Muscle layer of duodenum (tissue), 2 donors: ENCODE results near the gene DYRK1A.
"Not testable (repeated sequence)": the region's sequence is repeated elsewhere in the genome, so short reads cannot be mapped to it uniquely, and the experiment has no call there.

Experiments
- H3K27ac ChIP-seq: one replicate; pipeline ENCODE4 v1.7.0; 2013; ENCODE audit warnings: mild to moderate bottlenecking, low read length
- H3K27me3 ChIP-seq: one replicate; pipeline ENCODE4 v1.7.0; 2013; ENCODE audit warnings: low read depth, mild to moderate bottlenecking, control low read depth, low read length
- H3K36me3 ChIP-seq, 2 donors: one replicate each; pipeline ENCODE4 v1.7.0; 2013; ENCODE audit warnings: low read length in 2 of 2, control low read depth in 1 of 2, mild to moderate bottlenecking in 1 of 2; ENCODE audit not compliant: insufficient read depth in 2 of 2, control insufficient read depth in 1 of 2
- H3K4me1 ChIP-seq, 2 donors: one replicate each; pipeline ENCODE4 v1.7.0; 2013; ENCODE audit warnings: low read length in 2 of 2, mild to moderate bottlenecking in 2 of 2, control low read depth in 1 of 2, moderate library complexity in 1 of 2; ENCODE audit not compliant: insufficient read depth in 2 of 2, control insufficient read depth in 1 of 2
- H3K4me3 ChIP-seq, 2 donors: one replicate each; pipeline ENCODE4 v1.7.0; 2013; ENCODE audit warnings: low read length in 2 of 2, low read depth in 1 of 2, mild to moderate bottlenecking in 1 of 2
- H3K9me3 ChIP-seq, 2 donors: one replicate each; pipeline ENCODE4 v1.7.0; 2013; ENCODE audit warnings: low read length in 2 of 2, control low read depth in 1 of 2, mild to moderate bottlenecking in 1 of 2; ENCODE audit not compliant: control insufficient read depth in 1 of 2
- donor health status: healthy.

DYRK1A gene

DNA sequence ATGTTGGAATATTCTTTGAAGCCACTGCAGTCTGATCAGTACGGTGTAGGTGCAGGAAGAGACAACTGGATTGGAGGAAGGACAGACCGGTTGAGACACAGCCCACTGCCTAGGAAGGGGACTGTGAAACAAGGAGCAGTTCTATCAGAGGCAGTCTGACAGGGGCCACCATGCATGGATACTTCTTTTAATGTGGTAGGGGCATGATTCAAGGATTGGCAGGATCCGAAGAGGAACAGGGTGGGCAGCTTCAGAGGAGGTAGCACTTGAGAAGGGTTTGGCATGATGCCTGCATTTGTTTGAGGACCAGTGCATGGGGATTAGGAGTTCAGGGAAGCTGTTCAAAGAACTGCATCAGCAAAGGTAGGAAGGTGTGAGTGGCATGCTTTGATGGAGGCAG, 167.9 kb downstream of the DYRK1A start:
- Histone ChIP-seq H3K9me3 (peaks cover 0 to 8% of the 10 kb centered on the region in 2 donors), H3K4me3 (no peak overlapping the region), H3K36me3 (no peaks in the 10 kb centered on the region), H3K4me1 (peaks cover 0 to 6% of the 10 kb centered on the region in 2 donors), H3K27ac (no peak overlapping the region), H3K27me3 (peaks cover 7% of the 10 kb centered on the region)

DNA sequence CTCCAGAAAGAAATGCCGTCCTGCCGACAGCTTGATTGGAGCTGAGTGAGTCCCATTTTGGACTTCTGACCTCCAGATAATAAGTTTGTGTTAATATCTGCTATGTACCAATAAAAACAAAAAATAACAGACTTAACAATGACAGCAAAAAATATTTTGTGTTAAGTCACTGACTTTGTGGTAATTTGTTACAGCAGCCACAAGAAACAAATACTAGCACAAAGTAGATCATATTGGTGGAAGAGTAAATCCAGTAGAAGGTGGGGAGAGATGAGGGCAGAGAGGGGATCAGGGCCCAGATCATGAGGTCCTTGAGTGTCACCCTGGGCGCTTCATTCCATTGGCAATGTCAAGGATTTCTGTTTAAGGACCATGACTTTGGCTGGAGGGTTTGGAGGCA, 168.6 kb downstream of the DYRK1A start:
- Histone ChIP-seq H3K4me3 (no peak overlapping the region), H3K36me3 (no peaks in the 10 kb centered on the region), H3K27me3 (peaks cover 7% of the 10 kb centered on the region), H3K27ac (no peak overlapping the region), H3K4me1 (peaks cover 0 to 6% of the 10 kb centered on the region in 2 donors), H3K9me3 (peaks cover 0 to 8% of the 10 kb centered on the region in 2 donors)

DNA sequence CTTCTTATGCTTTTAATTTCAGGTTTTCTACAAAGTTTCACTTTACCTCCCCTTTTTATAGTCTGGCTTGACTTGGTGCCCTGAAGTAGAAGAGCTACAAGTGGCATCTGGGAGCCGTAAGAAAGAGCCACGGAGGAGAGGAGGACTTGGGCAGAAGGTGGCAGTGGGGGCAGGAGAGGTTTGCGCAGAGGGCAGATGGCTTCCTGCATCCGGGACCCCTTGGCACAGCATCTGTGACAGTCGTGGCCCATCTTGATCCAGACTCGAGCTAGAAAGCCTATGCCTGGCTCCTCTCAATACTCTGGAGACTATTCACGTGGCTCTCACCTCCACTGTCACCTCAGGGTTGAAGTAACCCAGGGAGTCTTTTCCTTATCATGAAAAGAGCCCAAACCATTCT, 169.1 kb downstream of the DYRK1A start:
- Histone ChIP-seq H3K36me3 (no peaks in the 10 kb centered on the region), H3K9me3 (peaks cover 0 to 8% of the 10 kb centered on the region in 2 donors), H3K4me3 (no peak overlapping the region), H3K27me3 (peaks cover 7% of the 10 kb centered on the region), H3K27ac (no peak overlapping the region), H3K4me1 (peaks cover 0 to 6% of the 10 kb centered on the region in 2 donors)

DNA sequence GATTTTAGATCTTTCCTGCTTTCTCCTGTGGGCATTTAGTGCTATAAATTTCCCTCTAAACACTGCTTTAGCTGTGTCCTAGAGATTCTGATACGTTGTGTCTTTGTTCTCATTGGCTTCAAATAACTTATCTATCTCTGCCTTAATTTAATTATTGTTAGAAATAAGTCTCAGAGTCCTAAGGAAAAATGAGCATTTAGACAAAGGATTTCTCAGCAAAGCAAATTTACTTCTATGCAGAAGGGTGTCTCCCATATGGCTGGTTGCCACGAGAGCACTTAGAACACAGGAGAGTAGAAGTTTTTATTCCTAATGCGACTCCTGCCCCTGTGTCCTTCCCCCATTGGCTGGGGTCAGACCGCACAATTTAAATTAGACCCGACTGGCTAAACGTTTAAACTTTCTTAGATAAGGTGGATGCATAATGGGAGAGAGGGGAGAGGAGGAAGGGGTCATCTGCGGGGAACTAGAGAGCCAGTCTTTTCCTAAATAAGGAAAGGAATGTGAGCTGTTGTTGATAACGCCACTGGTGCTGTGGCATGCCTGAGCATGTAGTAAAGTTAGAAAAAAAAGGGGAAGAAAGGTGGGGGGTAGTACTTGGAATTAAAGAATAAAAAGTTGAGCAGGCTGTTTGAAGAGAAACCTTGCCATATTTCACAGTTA, 170.2 kb downstream of the DYRK1A start:
- H3K27ac ChIP-seq = no peak overlapping the region
- no peak overlapping the region for H3K4me3 ChIP-seq

DNA sequence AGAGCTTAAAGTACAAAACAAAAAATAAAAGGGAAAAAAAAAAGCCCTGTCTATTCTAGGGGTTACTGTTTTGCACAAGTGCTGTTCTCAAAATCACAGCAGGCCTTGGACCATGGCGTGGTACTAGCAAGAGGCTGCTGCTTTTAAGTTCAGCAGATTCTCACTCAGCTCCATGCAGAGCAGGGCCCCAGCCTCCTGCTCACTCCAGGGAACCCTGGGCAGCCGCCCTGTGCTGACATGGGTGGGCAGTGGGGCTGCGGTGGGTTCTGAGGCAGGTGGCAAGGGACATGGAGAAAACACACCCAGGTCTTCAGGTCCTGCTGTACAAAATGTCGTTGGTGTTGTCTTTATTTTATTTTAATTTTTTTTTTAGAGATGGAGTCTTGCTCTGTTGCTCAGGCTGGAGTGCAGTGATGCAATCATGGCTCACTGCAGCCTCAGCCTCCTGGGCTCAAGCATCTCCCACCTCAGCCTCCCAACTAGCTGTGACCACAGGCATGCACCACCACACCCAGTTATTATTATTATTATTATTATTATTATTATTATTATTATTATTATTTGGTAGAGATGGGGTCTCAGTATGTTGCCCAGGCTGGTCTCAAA, 170.9 kb downstream of the DYRK1A start:
- Histone ChIP-seq H3K4me1 (no peaks in the 10 kb centered on the region), H3K9me3 (peaks cover 0 to 8% of the 10 kb centered on the region in 2 donors), H3K27ac (no peak overlapping the region), H3K27me3 (peaks cover 7% of the 10 kb centered on the region), H3K4me3 (no peak overlapping the region), H3K36me3 (no peaks in the 10 kb centered on the region)

More for the DNA sequence above, 170.2 kb downstream of the DYRK1A start:
- Histone ChIP-seq H3K27me3 (peaks cover 7% of the 10 kb centered on the region), H3K36me3 (no peaks in the 10 kb centered on the region), H3K9me3 (peaks cover 0 to 8% of the 10 kb centered on the region in 2 donors), H3K4me1 (no peaks in the 10 kb centered on the region)

DNA sequence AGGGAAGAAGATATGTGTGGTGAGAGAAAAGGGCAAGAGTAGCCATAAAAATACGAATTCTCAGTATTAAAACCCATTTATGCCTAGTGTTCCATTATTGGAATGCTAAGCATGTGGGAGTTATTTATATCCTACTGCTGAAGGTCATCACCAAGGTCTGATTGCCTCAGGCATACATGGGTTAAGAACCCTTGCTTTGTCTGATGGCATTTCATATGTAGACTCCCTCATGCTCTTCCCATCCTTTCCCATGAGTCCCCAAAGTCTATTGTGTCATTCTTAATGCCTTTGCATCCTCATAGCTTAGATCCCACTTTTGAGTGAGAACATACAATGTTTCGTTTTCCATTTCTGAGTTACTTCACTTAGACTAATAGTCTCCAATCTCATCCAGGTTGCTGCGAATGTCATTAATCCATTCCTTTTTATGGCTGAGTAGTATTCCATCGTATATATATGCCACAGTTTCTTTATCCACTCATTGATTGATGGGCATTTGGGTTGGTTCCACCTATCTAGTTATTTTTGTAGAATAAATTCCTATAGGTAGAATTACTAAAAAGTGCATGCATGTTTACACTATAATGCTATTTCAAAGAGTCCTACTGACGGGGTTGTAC, 172.5 kb downstream of the DYRK1A start:
- no peaks in the 10 kb centered on the region for H3K4me1 ChIP-seq
- no peaks in the 10 kb centered on the region for H3K36me3 ChIP-seq
- peaks cover 7% of the 10 kb centered on the region for H3K27me3 ChIP-seq
- no peak overlapping the region for H3K4me3 ChIP-seq
- H3K9me3 ChIP-seq = peaks cover 0 to 8% of the 10 kb centered on the region in 2 donors
- no peak overlapping the region for H3K27ac ChIP-seq

DNA sequence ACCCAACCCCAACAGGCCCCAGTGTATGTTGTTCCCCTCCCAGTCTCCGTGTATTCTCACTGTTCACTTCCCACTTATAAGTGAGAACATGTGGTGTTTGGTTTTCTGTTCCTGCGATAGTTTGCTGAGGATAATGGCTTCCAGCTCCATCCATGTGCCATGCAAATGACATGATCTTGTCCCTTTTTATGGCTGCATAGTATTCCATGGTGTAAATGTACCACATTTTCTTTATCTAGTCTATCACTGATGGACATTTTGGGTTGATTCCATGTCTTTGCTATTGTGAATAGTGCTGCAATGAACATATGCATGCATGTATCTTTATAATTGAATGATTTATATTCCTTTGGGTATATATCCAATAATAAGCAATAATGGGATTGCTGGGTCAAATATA, 174.6 kb downstream of the DYRK1A start:
- H3K36me3 ChIP-seq, H3K4me1 ChIP-seq, H3K27me3 ChIP-seq, H3K27ac ChIP-seq, H3K4me3 ChIP-seq, H3K9me3 ChIP-seq: not testable (repeated sequence)

DNA sequence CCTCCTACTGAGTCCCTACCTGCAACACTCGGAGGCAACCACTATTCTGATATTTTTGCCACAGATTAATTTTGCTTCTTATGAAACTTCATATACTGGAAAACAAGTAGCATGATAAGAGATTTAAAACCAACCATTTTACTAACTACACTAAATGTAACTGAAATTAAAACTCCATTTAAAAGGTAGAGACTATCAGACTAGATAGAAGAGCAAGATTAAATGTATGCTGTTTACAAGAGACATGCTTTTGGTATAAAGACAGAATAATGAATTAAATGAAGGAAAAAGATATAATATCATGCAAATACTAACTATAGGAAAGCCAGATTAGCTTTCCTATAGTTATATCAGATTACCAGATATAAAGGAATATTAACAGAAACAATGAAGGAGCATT, 175.9 kb downstream of the DYRK1A start:
- no peaks in the 10 kb centered on the region for H3K27me3 ChIP-seq
- H3K27ac ChIP-seq = no peak overlapping the region
- H3K36me3 ChIP-seq = no peaks in the 10 kb centered on the region
- H3K4me3 ChIP-seq = no peak overlapping the region
- peaks cover 0 to 10% of the 10 kb centered on the region in 2 donors for H3K4me1 ChIP-seq
- no peaks in the 10 kb centered on the region for H3K9me3 ChIP-seq

DNA sequence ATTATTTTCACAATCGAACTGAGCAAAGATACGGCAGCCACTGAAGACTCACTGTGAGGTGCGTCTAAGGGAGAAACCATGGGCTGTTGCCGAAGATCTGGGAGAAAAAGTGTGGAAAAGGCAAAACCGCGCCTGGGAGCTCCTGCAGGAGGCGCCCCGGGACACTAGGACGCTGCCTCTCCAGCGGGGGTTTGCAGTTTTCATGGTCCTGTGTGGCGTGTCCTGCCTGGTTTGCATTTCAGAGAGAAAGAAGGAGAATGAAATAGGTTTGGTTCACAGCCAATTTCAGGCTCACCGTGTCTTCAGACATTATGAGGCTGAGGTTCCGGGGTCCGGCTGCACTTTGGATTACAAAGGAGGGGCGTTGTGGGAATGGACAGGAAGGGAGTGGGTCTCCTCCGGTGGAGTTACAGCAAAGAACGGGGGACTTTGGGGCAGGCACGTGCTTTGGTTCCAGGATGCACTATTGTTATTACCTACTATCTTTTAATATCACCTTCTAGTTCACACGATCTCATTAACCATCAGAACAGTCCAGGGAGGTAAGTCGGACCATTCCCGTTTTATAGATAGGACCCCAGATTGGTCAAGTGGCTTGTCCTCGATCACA, 179.8 kb downstream of the DYRK1A start:
- Histone ChIP-seq H3K27me3 (no peaks in the 10 kb centered on the region), H3K4me3 (peak overlapping the region in 1 of 2 donors; percentile 19), H3K36me3 (no peaks in the 10 kb centered on the region), H3K9me3 (no peaks in the 10 kb centered on the region), H3K27ac (no peak overlapping the region), H3K4me1 (peaks cover 6 to 18% of the 10 kb centered on the region in 2 donors)

DNA sequence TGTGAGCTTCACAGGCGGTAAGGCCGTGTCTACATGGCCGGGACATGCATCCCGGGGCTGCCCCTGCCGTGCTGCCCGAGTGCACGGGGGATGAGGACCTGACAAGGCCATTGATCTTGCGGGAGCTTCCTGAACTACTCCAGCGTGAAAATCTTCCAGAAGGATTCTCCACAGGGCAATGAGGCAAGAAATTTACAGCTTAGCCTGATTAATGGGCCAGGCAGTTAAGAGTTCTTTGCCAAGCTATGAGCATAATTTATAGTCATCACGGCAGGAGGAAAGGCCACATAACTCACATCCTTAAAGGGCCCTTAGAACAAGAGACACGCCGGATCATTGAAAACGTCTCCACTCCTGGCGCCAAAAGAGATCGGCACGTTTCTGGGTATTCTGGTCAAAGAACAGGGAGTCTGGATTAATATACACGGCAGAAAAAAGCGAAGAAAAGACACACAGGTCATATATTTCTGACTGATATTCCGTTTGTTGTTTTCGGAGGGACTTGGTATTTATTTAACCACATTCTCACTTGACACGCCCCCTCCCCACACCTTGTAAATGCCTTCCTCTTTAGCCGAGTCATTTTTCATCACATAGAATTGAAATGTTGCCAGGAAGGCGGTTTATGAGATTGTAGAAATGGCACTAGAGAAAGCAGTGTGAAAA, 180.5 kb downstream of the DYRK1A start:
- Histone ChIP-seq H3K9me3 (no peaks in the 10 kb centered on the region), H3K4me1 (peaks cover 6 to 24% of the 10 kb centered on the region in 2 donors), H3K27ac (no peak overlapping the region), H3K27me3 (no peaks in the 10 kb centered on the region), H3K36me3 (no peaks in the 10 kb centered on the region), H3K4me3 (peak overlapping the region in 1 of 2 donors; percentile 19)

DNA sequence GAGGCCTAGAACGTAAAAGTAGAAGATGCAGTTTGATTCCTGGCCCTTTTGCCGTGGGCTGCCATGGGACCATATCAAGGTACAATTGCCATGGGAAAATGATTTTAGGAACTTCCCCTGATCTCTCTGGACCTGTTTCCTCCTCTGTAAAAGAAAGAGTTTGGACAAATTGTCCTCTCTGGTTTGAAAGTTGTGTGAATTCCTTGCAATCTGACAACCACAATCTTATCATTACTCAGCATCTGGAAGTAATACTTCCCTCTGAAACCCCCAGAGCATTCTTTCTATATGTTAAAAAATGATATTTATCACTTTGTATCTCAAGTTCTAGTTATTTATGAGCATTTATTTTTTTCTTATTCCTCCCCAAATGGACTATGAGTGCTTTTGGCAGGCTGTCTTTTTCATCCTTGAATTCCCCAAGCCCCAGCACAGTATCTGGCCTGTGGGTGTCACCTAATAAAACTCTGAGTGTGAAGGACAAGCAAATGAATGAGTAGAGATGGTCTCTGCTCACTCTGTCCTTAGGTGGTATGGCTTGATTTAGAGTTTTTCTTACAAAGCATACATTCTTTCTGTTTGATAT, 181.1 kb downstream of the DYRK1A start:
- Histone ChIP-seq H3K27ac (no peak overlapping the region), H3K27me3 (no peaks in the 10 kb centered on the region), H3K4me1 (peaks cover 6 to 25% of the 10 kb centered on the region in 2 donors), H3K9me3 (no peaks in the 10 kb centered on the region), H3K4me3 (no peak overlapping the region), H3K36me3 (no peaks in the 10 kb centered on the region)
